ENCODE data around the gene MTUS2. TPM values are rescaled to one million over a fixed set of nuclear protein-coding genes. Genes with fewer than 3 reads are reported as not detected.

MTUS2 gene
- total RNA-seq (2022; extraction: Qiagen RNA extraction): 0.01 TPM in 1 of 5 replicates, not detected in the others

GRCh38 chr13:28820099-28821051 is at the start of gene MTUS2:
MTUS2 (plus strand) TSS chr13:28820339.

Other genes starting within 250 kb of the MTUS2 start
- gene POMP, start 161.2 kb upstream of the MTUS2 start, total RNA-seq (2022; extraction: Qiagen RNA extraction): 105 to 133 TPM (median 111 TPM) in 5 replicates
- gene SLC46A3, start 101.4 kb upstream of the MTUS2 start, total RNA-seq (2022; extraction: Qiagen RNA extraction): 1.4 to 2.5 TPM (median 1.5 TPM) in 5 replicates